Vagina (tissue), 2 donors: ENCODE data around the gene MRTFB.

Experiments
- POLR2A ChIP-seq, 2 donors: fragments of 450-650 bp; IDR thresholded peaks; one replicate each; pipeline ENCODE4 v1.6.1; 2017; ENCODE audit warnings: antibody characterized with exemption in 2 of 2, mild to moderate bottlenecking in 2 of 2, moderate library complexity in 2 of 2
- TF ChIP-seq, protein P1 (sequence below), 3 experiments: fragments of 450-650 bp in 2 of 3; fragments of 200-600 bp in 1 of 3; sonication (generic) in 1 of 3; IDR thresholded peaks; one replicate each; pipeline ENCODE4 v1.5.1; 2017 to 2019; ENCODE audit warnings: antibody characterized with exemption in 3 of 3, mild to moderate bottlenecking in 2 of 3, moderate library complexity in 2 of 3

DNA sequence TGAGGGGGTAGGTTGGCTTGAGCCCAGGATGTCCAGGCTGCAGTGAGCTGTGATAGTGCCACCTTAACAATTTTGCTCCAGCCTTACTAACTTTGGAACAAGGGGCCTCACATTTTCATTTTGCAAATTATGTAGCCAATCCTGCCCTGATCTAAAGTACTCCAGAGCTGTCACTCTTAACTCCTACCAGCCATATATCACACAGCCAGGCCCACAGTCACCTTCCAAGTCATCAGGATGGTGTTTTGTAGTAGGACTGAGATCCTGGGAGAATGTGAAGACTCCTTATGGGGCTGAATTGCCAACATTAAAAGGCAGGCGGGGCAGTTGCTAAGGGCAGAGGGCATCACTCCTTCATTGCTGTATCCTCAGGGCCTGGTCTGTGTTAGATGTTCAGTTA is 243.0 kb downstream of the MRTFB start:
- TF ChIP-seq POLR2A (IDR thresholded peaks at IDR 0.05), result no peak
- TF ChIP-seq, protein P1, sequence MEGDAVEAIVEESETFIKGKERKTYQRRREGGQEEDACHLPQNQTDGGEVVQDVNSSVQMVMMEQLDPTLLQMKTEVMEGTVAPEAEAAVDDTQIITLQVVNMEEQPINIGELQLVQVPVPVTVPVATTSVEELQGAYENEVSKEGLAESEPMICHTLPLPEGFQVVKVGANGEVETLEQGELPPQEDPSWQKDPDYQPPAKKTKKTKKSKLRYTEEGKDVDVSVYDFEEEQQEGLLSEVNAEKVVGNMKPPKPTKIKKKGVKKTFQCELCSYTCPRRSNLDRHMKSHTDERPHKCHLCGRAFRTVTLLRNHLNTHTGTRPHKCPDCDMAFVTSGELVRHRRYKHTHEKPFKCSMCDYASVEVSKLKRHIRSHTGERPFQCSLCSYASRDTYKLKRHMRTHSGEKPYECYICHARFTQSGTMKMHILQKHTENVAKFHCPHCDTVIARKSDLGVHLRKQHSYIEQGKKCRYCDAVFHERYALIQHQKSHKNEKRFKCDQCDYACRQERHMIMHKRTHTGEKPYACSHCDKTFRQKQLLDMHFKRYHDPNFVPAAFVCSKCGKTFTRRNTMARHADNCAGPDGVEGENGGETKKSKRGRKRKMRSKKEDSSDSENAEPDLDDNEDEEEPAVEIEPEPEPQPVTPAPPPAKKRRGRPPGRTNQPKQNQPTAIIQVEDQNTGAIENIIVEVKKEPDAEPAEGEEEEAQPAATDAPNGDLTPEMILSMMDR (IDR thresholded peaks at IDR 0.05), result no peak
